ENCODE data around the gene SYMPK.
"Not testable (repeated sequence)": the region's sequence is repeated elsewhere in the genome, so short reads cannot be mapped to it uniquely, and the experiment has no call there.

SYMPK gene

GRCh38 chr19:45800070-45800553 is 62.8 kb downstream of the SYMPK start:
- no peak for DNase-seq

DNA sequence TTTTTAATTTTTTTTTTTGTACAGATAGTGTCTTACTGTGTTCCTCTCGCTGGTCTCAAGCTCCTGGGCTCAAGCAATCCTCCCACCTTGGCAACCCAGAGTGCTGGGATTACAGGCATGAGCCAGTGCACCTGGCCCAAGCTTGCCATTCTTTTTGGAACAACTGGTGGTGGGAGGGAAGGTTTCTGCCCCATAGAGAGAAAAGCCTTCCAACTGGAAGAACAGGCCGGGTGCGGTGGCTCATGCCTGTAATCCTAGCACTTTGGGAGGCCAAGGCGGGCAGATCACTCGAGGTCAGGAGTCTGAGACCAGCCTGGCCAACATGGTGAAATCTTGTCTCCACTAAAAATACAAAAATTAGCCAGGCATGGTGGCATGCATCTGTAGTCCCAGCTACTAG is 63.4 kb downstream of the SYMPK start:
- DNase-seq, result not testable (repeated sequence)

GRCh38 chr19:45798995-45799517 is 63.9 kb downstream of the SYMPK start:
- DNase-seq, result peak; percentile 41 to 65

- DNase-seq, result no peak
These were observed 68.3 kb downstream of the SYMPK start for GRCh38 chr19:45794627-45795026.

DNA sequence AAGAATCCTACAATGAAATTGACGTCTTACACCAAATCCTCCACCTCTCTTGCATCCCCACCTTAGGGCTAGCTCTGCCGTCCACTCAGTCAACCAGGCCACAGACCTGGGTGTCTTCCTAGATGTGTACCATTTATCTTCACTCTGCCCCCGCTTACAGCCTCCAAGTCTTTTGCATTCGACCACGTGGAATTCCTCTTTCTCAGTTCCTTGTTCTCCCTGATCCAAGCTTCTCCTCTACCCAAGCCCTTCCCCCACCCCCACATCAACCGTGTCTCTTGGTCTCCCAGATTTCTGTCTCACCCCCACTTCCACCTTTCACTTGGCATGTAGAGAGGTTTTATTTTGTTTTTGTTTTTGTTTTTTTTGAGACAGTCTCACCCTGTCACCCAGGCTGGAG is 69.1 kb downstream of the SYMPK start:
- DNase-seq, result no peak

DNA sequence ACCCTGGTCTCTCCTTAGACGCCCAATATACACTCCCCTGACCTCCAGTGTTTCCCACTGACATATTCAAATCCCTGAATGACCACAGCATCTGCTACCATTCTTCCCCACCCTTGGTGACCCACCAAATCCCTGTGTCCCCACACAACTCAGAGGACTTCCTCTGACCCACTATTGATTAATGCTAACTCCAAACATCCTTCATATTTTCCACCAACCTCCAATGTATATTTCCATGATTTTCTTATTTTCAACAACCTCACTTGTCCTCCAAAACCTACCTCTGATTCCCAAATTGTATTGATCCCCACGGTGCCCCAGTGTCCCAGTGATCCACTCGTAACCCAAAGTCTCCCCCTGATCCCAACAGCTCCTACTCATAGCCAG is 69.8 kb downstream of the SYMPK start:
- DNase-seq, result no peak

DNA sequence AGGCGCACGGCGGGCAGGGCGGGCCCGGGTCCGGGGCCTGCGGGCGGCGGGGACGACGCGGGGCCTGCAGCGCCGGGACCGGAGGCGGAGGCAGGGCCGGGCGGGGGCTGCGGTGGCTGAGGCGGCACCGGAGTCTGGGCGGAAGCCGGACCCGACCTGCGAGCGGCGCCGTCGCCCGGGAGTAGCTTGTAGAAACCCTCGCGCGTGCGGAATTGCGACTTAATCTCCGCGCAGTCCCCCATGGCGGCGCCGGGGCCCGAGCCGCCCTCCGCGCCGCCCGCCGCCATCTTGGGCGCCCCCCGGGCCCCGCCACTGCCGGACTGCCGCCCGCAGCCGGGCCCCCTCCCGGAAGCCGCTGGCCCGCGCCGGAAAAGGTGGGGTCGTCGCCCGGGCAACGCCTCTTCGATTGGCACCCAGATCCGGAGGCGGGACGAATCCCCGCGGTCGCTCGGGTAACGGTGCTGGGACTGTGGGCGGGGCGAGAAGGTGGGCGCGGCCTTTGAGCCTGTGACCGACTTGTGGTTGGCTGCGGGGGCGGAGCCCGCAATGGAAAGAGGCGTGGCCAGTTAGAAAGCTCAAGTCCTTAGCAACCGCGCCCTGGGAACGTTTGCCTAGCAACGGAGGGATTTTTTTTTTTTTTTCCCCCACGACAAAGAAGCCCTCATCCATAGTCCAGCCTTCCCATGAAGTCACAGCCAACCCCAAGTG is 70.3 kb downstream of the SYMPK start, which contains the start of gene DMWD:
DMWD (minus strand) TSS at position 376 of the 708 bp plus-strand sequence; CDS start at position 287, 89 bp downstream.
- DNase-seq, result peak; percentile 98 to 99

DNA sequence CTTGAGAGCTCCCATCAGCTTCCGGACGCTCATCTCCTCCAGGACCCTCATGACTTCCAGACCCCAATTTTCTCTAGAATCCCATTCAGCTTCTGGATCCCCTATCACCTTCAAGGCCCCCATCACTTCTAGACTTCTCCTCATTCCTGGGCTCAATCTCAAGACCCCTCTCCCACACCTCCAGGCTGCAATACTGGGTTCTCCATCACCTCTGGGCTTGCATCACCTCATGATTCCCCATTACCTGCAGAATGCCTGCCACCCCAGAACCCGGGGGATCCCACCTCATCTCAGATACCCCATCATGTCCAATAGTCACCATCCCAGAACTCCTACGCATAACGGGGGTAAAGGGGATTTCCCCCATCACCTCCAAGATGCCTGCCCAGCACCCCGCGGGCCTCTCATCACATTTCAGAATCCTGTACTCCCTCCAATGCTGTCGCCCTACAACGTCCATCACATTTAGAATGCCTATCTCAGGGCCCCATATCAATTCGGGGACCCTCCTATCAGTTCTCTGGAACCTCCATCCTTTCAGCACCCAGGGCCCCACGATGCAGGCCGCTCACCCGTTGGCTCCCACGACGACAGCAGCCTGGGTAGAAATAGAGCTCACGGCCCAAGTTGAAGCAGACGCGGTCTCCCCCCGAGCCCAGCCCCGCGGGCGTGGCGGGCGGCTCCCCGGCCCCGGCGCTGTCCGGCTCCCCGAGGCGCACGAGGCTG is 71.0 kb downstream of the SYMPK start:
- DNase-seq, result no peak

DNA sequence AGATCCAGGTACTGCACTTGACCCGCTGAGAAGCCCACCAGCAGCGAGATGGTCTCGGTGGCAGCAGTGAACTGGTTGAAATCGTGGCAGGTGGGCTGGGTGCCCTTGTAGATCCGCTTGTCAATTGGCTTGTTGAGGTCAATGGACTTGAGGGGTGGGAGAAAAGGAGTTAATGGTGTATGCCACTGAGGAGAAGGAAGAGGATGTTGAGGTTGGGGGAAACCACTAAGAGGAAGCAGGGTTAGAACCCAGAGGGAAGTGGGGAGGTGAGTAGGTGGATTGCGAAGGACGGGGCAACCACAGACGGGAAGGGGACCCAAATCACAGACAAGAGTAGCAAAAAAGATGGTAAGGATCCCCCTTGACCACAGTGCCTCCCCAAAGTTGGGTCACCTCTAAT is 72.0 kb downstream of the SYMPK start:
- no peak for DNase-seq

DNA sequence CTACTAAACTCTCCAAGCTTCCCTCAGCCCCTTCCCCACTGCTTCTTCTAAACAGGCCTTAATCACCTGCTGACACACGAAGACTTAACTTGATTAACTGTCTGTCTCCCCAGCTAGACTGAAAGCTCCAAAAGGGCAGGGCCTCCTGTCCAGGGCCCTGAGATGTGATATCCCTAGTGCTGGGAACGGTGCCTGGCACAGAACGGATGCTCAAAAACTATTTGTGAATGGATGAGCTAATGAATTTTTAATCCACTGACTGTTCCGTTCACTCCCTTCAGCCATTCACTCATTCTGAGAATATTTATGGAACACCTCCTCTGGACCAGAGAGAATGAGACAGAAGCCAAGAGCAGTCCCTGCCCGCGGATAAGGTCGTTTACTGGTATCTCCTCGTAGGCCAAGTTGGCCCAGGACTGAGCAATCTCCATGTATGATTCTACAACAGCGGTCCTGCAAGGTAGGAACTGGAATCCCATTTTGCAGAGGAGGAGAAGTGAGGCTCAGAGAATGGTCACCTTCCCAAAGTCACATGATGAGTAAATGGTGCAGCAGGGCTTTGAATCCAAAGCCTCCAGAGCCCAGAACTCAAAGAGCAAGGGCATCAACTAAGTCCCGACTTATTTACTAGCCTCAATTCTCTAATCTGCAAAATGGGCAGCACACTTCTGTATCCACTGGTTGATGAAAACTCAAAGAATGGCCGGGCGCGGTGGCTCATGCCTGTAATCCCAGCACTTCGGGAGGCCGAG is 73.7 kb downstream of the SYMPK start:
- DNase-seq, result no peak

GRCh38 chr19:45786533-45786894 is 76.4 kb downstream of the SYMPK start:
- DNase-seq, result no peak

- no peak for DNase-seq
These were observed 77.0 kb downstream of the SYMPK start for GRCh38 chr19:45785781-45786532.

- DNase-seq, result no peak
These were observed 77.8 kb downstream of the SYMPK start for GRCh38 chr19:45785097-45785496.

DNA sequence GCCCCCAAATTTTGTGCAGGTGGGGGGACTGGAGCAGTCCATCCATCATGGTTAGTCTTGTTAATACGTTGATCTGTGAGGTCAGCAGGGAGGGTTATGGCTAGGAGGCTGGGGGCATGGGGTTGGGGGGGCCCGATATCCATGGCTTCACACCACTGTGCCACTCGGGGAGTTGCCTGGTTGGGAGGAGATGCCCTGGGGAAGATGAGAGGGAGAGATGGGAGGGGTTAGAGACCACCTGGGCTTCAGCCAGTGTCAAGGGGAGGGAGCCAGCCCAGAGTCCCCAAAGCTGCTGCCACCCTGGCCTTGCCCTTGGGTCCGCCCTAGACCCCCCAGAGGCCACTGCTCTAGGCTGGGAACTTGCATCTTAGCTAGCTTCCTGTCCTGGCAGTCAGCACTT is 78.9 kb downstream of the SYMPK start:
- no peak for DNase-seq

GRCh38 chr19:45782820-45783785 is 79.8 kb downstream of the SYMPK start:
- no peak for DNase-seq

DNA sequence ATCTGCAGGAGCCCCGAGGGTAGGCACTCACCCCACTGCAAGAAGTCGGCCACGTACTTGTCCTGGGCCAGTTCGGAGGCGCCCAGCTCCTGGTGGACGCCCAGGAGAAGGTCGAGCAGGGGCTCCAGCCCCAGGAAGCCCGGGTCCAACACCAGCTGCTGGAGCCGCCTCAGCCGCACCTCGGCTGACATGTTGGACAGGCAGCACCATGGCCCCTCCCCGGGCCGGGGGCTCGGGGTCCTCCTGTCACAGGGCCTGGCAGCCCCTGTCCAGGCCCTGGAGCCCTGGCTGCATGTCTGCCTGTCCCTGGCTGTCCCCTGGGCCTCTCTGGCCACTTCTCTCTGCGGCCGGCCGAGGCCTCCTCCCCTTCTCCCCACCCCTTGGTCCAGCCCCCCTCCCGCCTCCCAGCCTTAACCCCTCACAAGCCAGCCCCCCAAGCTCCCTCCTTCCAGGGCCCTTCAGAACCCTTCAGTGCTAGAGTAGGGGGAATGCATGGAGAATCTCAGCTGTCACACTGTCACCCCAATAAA is 80.7 kb downstream of the SYMPK start, which contains the start of gene DMPK:
DMPK (minus strand) TSS at position 329 of the 530 bp plus-strand sequence; CDS start at position 191, 138 bp downstream.
- no peak for DNase-seq

DNA sequence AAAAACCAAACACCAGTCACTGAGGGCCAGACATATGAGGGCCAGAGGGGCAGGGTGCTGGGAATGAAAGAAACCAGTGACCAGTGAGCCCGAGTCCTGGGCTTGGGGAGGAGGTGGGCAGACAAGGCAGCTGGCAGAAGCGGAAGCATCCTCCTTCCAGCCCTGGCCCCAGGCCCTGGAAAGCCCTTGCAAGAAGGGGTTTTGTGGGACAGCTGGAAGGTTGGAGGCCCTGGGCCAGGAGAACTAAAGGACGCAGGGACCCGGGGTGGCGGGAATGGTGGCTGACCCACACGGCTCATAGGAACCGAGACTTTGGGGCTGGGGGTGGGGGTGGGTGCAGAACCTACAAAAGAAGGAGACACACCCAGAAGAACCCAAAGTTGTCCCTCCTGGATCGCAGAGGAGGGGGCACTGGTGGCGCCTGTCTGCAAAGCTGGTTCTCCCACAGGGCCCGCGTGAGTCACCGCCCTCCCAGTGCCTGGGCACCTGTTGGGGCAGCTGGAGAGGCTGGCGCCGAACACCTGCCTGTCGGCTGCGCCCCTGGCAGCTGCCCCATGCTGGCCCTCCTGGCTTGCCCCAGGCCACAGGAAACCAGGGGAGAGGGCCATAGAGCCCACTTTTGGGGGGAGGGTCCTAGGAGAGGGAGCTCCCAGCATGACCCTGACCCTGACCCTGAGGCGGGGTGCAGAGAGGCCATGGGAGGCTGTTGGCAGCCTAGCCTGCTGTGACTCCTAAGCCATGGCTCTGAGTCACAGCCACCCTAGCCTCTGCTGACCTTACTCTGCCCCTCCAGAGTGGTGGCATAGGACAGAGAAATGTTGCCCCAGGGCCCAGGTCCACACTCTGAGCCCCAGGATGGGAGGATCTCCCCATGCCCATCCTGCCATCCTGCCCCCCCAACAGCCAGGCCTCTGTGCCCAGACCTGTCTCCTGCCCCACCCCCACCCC is 81.5 kb downstream of the SYMPK start:
- DNase-seq, result no peak

DNA sequence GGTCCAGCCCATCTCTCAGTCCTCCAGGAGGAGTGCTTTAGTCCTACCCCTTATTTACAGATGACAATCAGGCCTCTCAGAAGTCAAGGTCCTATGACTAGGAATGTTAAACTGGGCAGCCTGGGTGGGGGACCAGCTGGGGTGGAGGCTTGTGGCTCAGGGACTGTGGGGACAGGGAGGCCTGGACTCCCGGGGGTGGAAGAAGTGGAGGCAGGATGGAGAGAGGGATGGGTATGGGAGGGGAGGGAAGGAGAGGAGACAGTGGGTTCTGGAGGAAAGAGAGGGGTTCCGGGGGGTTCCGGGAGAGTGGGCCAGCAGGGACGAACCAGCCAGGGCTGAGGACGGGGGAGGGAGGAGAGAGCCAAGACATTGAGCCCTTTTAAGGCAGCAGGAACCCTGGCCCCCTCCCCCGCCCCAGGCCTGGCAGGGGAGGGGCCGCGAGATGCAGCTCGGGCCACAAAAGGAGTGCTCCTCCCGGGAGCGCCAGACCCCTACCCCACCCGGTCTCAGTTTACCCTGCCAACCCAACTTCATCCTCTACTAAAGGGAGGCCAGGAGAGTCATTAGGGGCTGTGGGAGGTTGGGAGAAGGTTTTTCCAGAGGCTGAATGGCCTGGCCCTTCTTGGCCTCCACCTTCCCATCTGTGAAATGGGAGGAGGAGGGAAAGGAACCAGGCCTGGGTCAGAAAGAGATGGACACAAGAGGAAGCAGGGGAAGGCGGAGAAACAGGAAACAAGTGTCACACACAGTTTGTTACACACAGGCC is 82.3 kb downstream of the SYMPK start:
- no peak for DNase-seq

GRCh38 chr19:45780146-45780447 is 82.8 kb downstream of the SYMPK start:
- DNase-seq, result no peak

All from NCI-H1930 (cell line).